K562 (cell line): ENCODE measurements around the gene SAPCD1. TPM values are rescaled to one million over a fixed set of nuclear protein-coding genes. Genes with fewer than 3 reads are reported as not detected.

ENCODE experiments used
- ATAC-seq: fragments of 200-7000 bp; cut with Tn5 transposase; 3 replicates; pipeline ENCODE4 v1.9.1; 2020; ENCODE audit warnings: moderate library complexity
- BruUV-seq: library from RNA; stranded (reverse); fragments of 400-500 nt; replicated peaks from 2 replicates; lab custom pipeline; 2021; lab: Mats Ljungman, UMichigan
- CTCF ChIA-PET: fragments of 300-600 bp; formaldehyde crosslinking; extraction: SDS; loops from one replicate; lab custom pipeline; 2021; ENCODE audit warnings: low intra/inter-chr PET ratio; lab: Yijun Ruan, JAX
- POLR2A ChIA-PET: fragments of 300-600, 350-650 bp; sonication (Branson Sonifier 250); formaldehyde crosslinking; extraction: SDS; loops from one replicate; lab custom pipeline; 2021; ENCODE audit warnings: antibody characterized with exemption, inconsistent platforms; lab: Yijun Ruan, JAX
- DNase-seq, 4 experiments: peaks; one replicate each; pipeline versions ENCODE4 v3.0.0 to v3.0.0-alpha.2; 2011 to 2018; ENCODE audit warnings: low spot score in 3 of 4, mixed read lengths in 3 of 4; ENCODE audit errors: extremely low read depth in 1 of 4
- FAIRE-seq: peaks from 2 replicates; lab custom pipeline; 2011; peaks lifted over from hg19 to GRCh38; lab: Jason Lieb, UNC
- H2AFZ ChIP-seq: 2 replicates; pipeline ENCODE4 v1.6.0; 2011; ENCODE audit warnings: low read depth, low read length, control low read depth, inconsistent platforms
- H3K27ac ChIP-seq: fragments of 200-600 bp; 3 replicates; pipeline ENCODE4 v1.8.0; 2011; ENCODE audit warnings: low read depth, mild to moderate bottlenecking, control low read depth, inconsistent platforms, low read length, moderate library complexity, mixed read lengths; ENCODE audit errors: extremely low read depth
- H3K27me3 ChIP-seq, 2 experiments: fragments of 300-600 bp in 1 of 2; 2 replicates in 1 of 2; 3 replicates in 1 of 2; pipeline versions ENCODE4 v1.6.0 to v1.8.0; 2011; ENCODE audit warnings: inconsistent platforms in 2 of 2, low read length in 2 of 2, mild to moderate bottlenecking in 1 of 2, mixed read lengths in 1 of 2, moderate library complexity in 1 of 2; ENCODE audit not compliant: control insufficient read depth in 2 of 2, insufficient read depth in 2 of 2
- H3K36me3 ChIP-seq: fragments of 300-600 bp; 3 replicates; pipeline ENCODE4 v1.8.0; 2011; ENCODE audit warnings: mild to moderate bottlenecking, low read length, inconsistent platforms; ENCODE audit not compliant: control insufficient read depth, insufficient read depth
- H3K4me1 ChIP-seq, 2 experiments: fragments of 200-600 bp in 1 of 2; replicated peaks in 1 of 2; 2 replicates in 1 of 2; 3 replicates in 1 of 2; pipeline versions ENCODE4 v1.5.1 to v1.8.0; 2011; ENCODE audit warnings: inconsistent platforms in 2 of 2, low read length in 2 of 2, mild to moderate bottlenecking in 1 of 2, mixed read lengths in 1 of 2, moderate library complexity in 1 of 2; ENCODE audit not compliant: control insufficient read depth in 2 of 2, insufficient read depth in 2 of 2
- H3K4me2 ChIP-seq: 2 replicates; pipeline ENCODE4 v1.6.1; 2011; ENCODE audit warnings: low read length, control low read depth, inconsistent platforms, mixed read lengths; ENCODE audit not compliant: insufficient read depth
- H3K4me3 ChIP-seq: fragments of 200-600 bp; sonication (generic), shearing (Covaris generic); 2 replicates; pipeline ENCODE4 v1.5.1; 2016; ENCODE audit warnings: control low read depth, inconsistent platforms
- H3K79me2 ChIP-seq: fragments of 200-600 bp; 3 replicates; pipeline ENCODE4 v1.8.0; 2011; ENCODE audit warnings: low read length, inconsistent platforms; ENCODE audit not compliant: control insufficient read depth, insufficient read depth
- H3K9ac ChIP-seq, 2 experiments: 2 replicates each; pipeline versions ENCODE4 v1.6.0 to v1.6.1; 2011; ENCODE audit warnings: low read depth in 2 of 2, low read length in 2 of 2, control low read depth in 1 of 2, inconsistent platforms in 1 of 2, mild to moderate bottlenecking in 1 of 2, mixed read lengths in 1 of 2; ENCODE audit not compliant: insufficient read depth in 1 of 2
- H3K9me1 ChIP-seq: one replicate; pipeline ENCODE4 v1.6.0; 2011; ENCODE audit warnings: inconsistent platforms, mild to moderate bottlenecking, low read length, moderate library complexity; ENCODE audit not compliant: control insufficient read depth, insufficient read depth
- H3K9me3 ChIP-seq: replicated peaks from 2 replicates; pipeline ENCODE4 v1.5.1; 2011; ENCODE audit warnings: low read depth, low read length, inconsistent platforms; ENCODE audit not compliant: control insufficient read depth, insufficient read depth
- H4K20me1 ChIP-seq: replicated peaks from 2 replicates; pipeline ENCODE4 v1.6.1; 2011; ENCODE audit warnings: low read length, inconsistent platforms, mixed read lengths; ENCODE audit not compliant: control insufficient read depth, insufficient read depth
- CTBP1 ChIP-seq: fragments of 450-650 bp; IDR thresholded peaks from 2 replicates; pipeline ENCODE4 v1.6.1; 2016; ENCODE audit warnings: borderline replicate concordance
- DMBX1 ChIP-seq: fragments of 250-450 bp; sonication (Bioruptor Pico); IDR thresholded peaks from 2 replicates; pipeline ENCODE4 v1.8.0; 2022; ENCODE audit warnings: inconsistent platforms, mild to moderate bottlenecking, moderate library complexity, borderline replicate concordance
- ETS2 ChIP-seq: IDR thresholded peaks from 2 replicates; pipeline ENCODE4 v1.6.1; 2016; ENCODE audit warnings: borderline replicate concordance, missing genetic modification characterization, mild to moderate bottlenecking, moderate library complexity, missing compliant biosample characterization; ENCODE audit not compliant: poor library complexity, severe bottlenecking
- FOXJ2 ChIP-seq: fragments of 200-800 bp; sonication (Bioruptor generic); IDR thresholded peaks from 2 replicates; pipeline ENCODE4 v1.6.1; 2016; ENCODE audit warnings: missing genetic modification characterization, missing compliant biosample characterization
- HCFC1 ChIP-seq: IDR thresholded peaks from 2 replicates; pipeline ENCODE4 v1.6.1; 2012; ENCODE audit warnings: low read depth, low read length, improper control_type of control experiment
- HNRNPH1 ChIP-seq: fragments of 200-400 bp; formaldehyde crosslinking; optimal IDR thresholded peaks from 2 replicates; pipeline ENCODE3; 2017; ENCODE audit warnings: low read depth, mild to moderate bottlenecking, low read length, moderate library complexity
- KDM4B ChIP-seq, 2 experiments: fragments of 450-650 bp in 1 of 2; sonication (generic) in 1 of 2; IDR thresholded peaks; 2 replicates each; pipeline ENCODE4 v1.6.1; 2016 to 2017; ENCODE audit warnings: borderline replicate concordance in 2 of 2, antibody characterized with exemption in 1 of 2, low read depth in 1 of 2, mild to moderate bottlenecking in 1 of 2
- NBN ChIP-seq: fragments of 450-650 bp; IDR thresholded peaks from 2 replicates; pipeline ENCODE4 v1.6.1; 2016; ENCODE audit warnings: low read depth, mild to moderate bottlenecking
- RBFOX2 ChIP-seq: fragments of 200-400 bp; formaldehyde crosslinking; IDR thresholded peaks from 2 replicates; pipeline ENCODE4 v1.6.1; 2017; ENCODE audit warnings: low read depth, mild to moderate bottlenecking, low read length, moderate library complexity
- RBM14 ChIP-seq: fragments of 200-400 bp; formaldehyde crosslinking; IDR thresholded peaks from 2 replicates; pipeline ENCODE4 v1.6.1; 2018; ENCODE audit warnings: low read depth, mild to moderate bottlenecking, low read length, moderate library complexity, borderline replicate concordance; ENCODE audit not compliant: insufficient read depth
- RUNX1 ChIP-seq: sonication (generic); IDR thresholded peaks from 2 replicates; pipeline ENCODE4 v1.6.1; 2016; ENCODE audit warnings: antibody characterized with exemption, low read depth
- SMARCC2 ChIP-seq: fragments of 450-650 bp; IDR thresholded peaks from 2 replicates; pipeline ENCODE4 v1.6.1; 2017; ENCODE audit warnings: antibody characterized with exemption, moderate library complexity, mild to moderate bottlenecking, low read depth
- ZNF444 ChIP-seq: fragments of 250-450 bp; sonication (Bioruptor Pico); IDR thresholded peaks from 2 replicates; pipeline ENCODE4 v1.4.0; 2020; ENCODE audit warnings: mild to moderate bottlenecking, moderate library complexity
- ZNF696 ChIP-seq: fragments of 250-450 bp; sonication (Bioruptor Pico); conservative IDR thresholded peaks from 2 replicates; pipeline ENCODE4 v1.4.0; 2020; ENCODE audit warnings: mild to moderate bottlenecking, moderate library complexity
- ZNF76 ChIP-seq: fragments of 250-450 bp; sonication (Bioruptor Pico); IDR thresholded peaks from 2 replicates; pipeline ENCODE4 v1.4.0; 2020; ENCODE audit warnings: mild to moderate bottlenecking, moderate library complexity, borderline replicate concordance
- WGBS: fragments of 100-300 bp; shearing (Covaris generic); methylation state at CpG from one replicate; pipeline ENCODE4 v1.1.6; 2016; ENCODE audit warnings: low coverage, mixed read lengths; ENCODE audit not compliant: insufficient coverage; ENCODE audit errors: missing lambda C conversion rate; 5-methylcytosine and 5-hydroxymethylcytosine counted together
- in situ Hi-C: fragments of 300-500 bp; cut with MboI; formaldehyde crosslinking; loops from 4 replicates; pipeline ENCODE4 v1.15.0; 2018; ENCODE audit warnings: inconsistent platforms, mixed read lengths
- intact Hi-C: fragments of 100-400 bp; cut with micrococcal nuclease; formaldehyde crosslinking; loops from 2 replicates; pipeline ENCODE4 v1.14.2; 2022
- polyA plus RNA-seq, 8 experiments: library from polyadenylated mRNA; depleted of rRNA in 4 of 8; stranded (reverse) in 5 of 8; unstranded in 3 of 8; fragments of >200 nt; fragmentation: Nextera tagmentation in 2 of 8; fragmentation: Illumina TruSeq in 1 of 8; extraction: Ambion mirVana in 2 of 8; extraction: Trizol in 1 of 8; gene quantifications; 2 replicates each; pipeline versions ENCODE4 v1.2.1 to v1.2.3, GENCODE V29; 2011 to 2014; ENCODE audit warnings: inconsistent platforms in 1 of 8, missing spikeins in 1 of 8
- total RNA-seq, 7 experiments: library from RNA; depleted of rRNA in 6 of 7; stranded (reverse); fragments of >200 nt in 6 of 7; fragmentation: Illumina TruSeq in 2 of 7; extraction: Trizol in 2 of 7; gene quantifications; 2 replicates each; pipeline versions ENCODE4 v1.2.1 to v1.2.3, GENCODE V29; 2011 to 2021; ENCODE audit warnings: low replicate concordance in 1 of 7
- TF ChIP-seq, protein P1 (sequence below): fragments of 250-450 bp; sonication (Bioruptor Pico); IDR thresholded peaks from 2 replicates; pipeline ENCODE4 v1.4.0; 2020; ENCODE audit warnings: mild to moderate bottlenecking, moderate library complexity

SAPCD1 gene
- total and polyA plus RNA-seq, 9 of the 15 experiments (the other 6 are each of a cell fraction or from before 2014, with no cell fraction given): 2.6 to 30.2 (median 7.4) TPM

DNA sequence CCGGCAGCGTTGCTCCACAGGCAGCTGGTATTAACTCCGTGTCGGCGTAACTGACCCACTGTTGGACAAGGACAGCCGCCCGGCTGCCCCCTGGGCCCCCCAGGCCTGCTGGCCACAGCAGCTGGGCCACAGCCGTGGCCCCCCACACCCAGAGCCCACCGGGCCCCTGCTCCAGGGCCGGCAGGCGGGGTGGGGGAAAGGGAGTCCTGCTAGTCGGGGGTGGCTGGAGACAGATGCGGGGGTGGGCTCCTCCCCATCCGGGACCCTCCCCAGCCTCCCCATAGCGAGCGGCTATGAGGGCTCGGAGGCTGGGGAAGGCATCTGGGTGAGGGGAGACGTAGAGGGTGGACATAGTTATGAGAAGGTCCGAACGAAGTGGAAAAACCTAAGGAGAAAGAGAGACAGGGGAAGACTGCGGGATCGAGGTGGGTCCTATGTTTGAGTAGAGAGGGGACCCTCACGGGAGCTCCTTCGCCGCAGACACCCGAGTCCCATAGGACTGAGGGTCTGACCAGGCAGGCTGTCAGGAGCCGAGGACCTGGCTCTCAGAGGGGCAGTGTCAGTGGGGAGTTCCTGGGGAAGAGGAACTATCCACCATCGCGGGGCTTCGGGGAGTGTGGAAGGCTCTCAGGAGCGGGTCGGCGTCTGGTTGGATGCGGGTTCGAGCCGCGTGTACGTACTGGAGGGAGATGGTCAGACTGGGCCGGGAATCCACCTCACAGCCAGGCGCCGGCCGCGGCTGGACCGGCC is 32.6 kb downstream of the SAPCD1 start (continued):
- no peak for TF ChIP-seq ZNF444
- TF ChIP-seq ZNF696: no peak
- no peak; a peak in 1 of 4 replicates for TF ChIP-seq KDM4B (IDR thresholded peaks at IDR 0.05; ENCODE audit: borderline replicate concordance in 2 of 2, low read depth in 1 of 2)
- TF ChIP-seq RBFOX2: peak; percentile 94; the same call in 1 of the 2 replicates

DNA sequence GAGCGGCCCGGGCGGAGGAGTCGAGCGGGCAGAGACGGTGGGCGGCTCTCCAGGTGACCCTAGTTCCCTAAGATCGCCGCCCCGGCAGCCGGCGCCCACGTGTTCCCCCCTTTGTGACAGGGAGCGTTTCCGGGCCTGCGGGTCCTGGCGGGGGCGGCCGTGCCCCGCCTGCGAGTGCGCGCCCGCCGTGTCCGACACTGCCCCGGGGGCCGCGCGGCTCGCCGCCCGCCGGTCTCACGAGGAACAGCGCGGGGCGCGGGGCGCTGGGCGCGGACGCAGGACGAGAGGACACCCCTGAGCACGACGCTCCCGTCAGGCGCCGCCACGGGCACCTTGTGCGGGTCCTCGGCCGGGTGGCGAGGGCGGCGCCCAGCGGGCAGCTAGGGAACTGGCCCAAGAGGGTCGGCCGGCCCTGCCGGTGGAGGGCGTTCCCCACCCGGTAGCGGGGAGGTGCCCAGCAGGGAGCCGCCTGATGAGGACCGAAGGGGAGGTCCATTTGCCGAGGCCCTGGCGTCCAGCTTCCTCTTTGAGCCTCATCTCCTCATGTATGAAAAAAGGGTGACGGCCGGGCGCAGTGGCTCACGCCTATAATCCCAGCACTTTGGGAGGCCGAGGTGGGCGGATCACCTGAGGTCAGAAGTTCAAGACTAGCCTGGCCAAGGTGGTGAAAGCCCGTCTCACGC is 33.3 kb downstream of the SAPCD1 start, which contains the start of gene VARS1:
TSS of gene VARS1 (minus strand) at position 137 of the 683 bp plus-strand sequence. CDS start 535 bp downstream, outside the sequence.
- Histone ChIP-seq H3K79me2 (peaks cover 52% of the 10 kb centered on the region), H3K9me1 (no peaks in the 10 kb centered on the region), H3K4me3 (peak within 1 kb of the TSS; percentile 61), H3K27ac (peak within 1 kb of the TSS; percentile 97), H3K9ac (peak within 1 kb of the TSS; percentile 93 to 99), H4K20me1 (0 out of 2 replicates have a peak, but pooled peaks cover 3% of the 10 kb centered on the region), H3K4me1 (peaks cover 17 to 44% of the 10 kb centered on the region in 2 experiments), H3K9me3 (no peaks in the 10 kb centered on the region), H3K4me2 (peak within 1 kb of the TSS; percentile 98), H3K36me3 (peaks cover 64% of the 10 kb centered on the region), H3K27me3 (no peaks in the 10 kb centered on the region), H2AFZ (peak within 1 kb of the TSS; percentile 93)
- intact Hi-C loops (loop anchor here (1.0 to 2.0 kb wide), 8 partner anchors 19 to 106 kb away; partner anchors contain the start of genes DDAH2, HSPA1A, HSPA1B and HSPA1L), in situ Hi-C loops (no loop called here)
- CTCF ChIA-PET: interaction anchor here (0.6 to 2.9 kb wide), 4 partner anchors 35 to 250 kb away, joined by 3 to 24 read pairs (median 4); no protein-coding TSS in a partner anchor
- peak; percentile 89 for FAIRE-seq
- BruUV-seq: no TSS peak
- DNase-seq: peak; percentile 99 to 100 (median 100)
- WGBS: under 1% methylated on average over 74 of the region's 75 CpGs
- POLR2A ChIA-PET: interaction anchor here (0.6 to 4.3 kb wide), 39 partner anchors 8 to 429 kb away, joined by 3 to 58 read pairs (median 4); partner anchors contain the start of genes BAG6, GPANK1, HSPA1A and HSPA1B
- ATAC-seq: peak; percentile 92
- TF ChIP-seq, protein P1, sequence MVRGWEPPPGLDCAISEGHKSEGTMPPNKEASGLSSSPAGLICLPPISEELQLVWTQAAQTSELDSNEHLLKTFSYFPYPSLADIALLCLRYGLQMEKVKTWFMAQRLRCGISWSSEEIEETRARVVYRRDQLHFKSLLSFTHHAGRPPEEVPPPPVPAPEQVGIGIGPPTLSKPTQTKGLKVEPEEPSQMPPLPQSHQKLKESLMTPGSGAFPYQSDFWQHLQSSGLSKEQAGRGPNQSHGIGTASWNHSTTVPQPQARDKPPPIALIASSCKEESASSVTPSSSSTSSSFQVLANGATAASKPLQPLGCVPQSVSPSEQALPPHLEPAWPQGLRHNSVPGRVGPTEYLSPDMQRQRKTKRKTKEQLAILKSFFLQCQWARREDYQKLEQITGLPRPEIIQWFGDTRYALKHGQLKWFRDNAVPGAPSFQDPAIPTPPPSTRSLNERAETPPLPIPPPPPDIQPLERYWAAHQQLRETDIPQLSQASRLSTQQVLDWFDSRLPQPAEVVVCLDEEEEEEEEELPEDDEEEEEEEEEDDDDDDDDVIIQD (CRISPR knock-in tag): 0 out of 2 replicates have a peak, but pooled peaks have one; percentile 52
- TF ChIP-seq NBN (peak; percentile 95), ETS2 (tag) (peak; percentile 92), HCFC1 (peak; percentile 81), DMBX1 (peak; percentile 78; the same call in 1 of the 2 replicates), RUNX1 (peak; percentile 76), CTBP1 (peak; percentile 100), ZNF76 (CRISPR knock-in tag) (peak; percentile 90), HNRNPH1 (no peak), FOXJ2 (no peak), RBM14 (peak; percentile 52; the same call in 1 of the 2 replicates), SMARCC2 (no peak; the same call in 1 of the 2 replicates)
